ENCODE results near the gene PPP4R3A. TPM values are rescaled to one million over a fixed set of nuclear protein-coding genes. Genes with fewer than 3 reads are reported as not detected.

Gene PPP4R3A
- total RNA-seq, 4 donors from 2014 or later, result 48.3 to 91.9 (median 71.5) TPM

DNA sequence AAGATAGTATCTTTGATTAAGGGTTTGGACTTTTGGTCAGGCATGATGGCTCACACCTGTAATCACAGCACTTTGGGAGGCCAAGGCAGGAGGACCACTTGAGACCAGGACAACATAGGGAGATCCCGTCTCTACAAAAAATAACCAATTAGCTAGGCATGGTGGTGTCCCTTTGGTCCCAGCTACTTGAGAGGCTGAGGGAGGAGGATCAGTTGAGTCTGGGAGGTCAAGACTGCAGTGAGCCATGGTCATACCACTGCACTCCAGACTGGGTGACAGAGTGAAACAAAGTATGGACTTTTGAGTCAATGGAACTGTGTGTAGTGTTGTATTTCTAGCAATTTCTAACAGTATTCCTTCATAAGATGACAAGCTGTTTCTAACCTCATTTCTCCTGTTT is 53.8 kb downstream of the PPP4R3A start:
- 100% methylated on average over 1 of the region's 1 CpG for WGBS, 2 donors
- Histone ChIP-seq H3K9me3 (no peaks in the 10 kb centered on the region), H3K27me3 (no peaks in the 10 kb centered on the region), H3K27ac (no peak overlapping the region), H3K4me3 (no peak overlapping the region), H3K36me3 (peaks cover 11 to 73% (median 27%) of the 10 kb centered on the region in 3 donors), H3K4me1 (no peaks in the 10 kb centered on the region)
- no peak for DNase-seq
- intact Hi-C loops (cut with DNase I), result no loop called here
- TF ChIP-seq POLR2A (IDR thresholded peaks at IDR 0.05) (no peak), CTCF (IDR thresholded peaks at IDR 0.05) (no peak)

DNA sequence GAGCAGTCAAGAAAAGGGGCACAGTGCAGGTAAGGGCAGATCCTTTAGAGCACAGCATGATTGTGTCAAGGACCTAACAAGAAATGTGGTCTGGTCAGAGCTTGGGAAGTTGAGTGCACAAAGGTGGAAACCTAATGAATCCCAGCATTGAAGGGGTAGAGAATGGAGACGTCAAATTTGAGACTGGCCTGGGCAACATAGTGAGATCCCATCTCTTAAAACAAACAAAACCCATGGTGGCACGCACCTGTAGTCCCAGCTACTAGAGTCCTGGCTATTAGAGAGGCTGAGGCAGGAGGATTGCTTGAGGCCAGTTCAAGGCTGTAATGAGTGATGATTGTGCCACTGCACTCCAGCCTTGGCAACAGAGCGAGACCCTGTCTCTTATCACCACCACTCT is 55.5 kb downstream of the PPP4R3A start:
- intact Hi-C loops (cut with DNase I), result no loop called here
- peaks cover 6 to 56% (median 18%) of the 10 kb centered on the region in 3 donors for H3K36me3 ChIP-seq
- 88 to 91% methylated on average over 2 to 3 of the region's 3 CpGs for WGBS, 2 donors

DNA sequence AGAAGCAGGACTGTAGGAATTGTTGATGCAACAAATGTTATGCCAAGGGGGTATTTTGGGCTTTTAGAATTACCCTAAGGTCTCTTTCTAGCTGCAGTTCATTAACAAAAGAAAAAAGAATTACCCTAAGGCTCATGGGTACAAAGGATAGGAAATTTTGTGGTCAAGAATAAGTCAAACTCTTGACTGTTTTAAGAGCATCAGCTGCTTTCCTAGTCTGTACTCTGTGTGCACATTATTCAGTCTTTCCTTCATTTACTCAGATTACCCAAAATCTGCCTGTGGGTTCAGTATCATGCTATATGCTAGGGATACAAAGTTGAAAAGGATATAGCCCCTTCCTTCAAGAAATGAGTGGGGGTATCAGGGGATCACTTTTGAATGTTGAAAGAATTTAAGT is 56.0 kb downstream of the PPP4R3A start:
- TF ChIP-seq CTCF (IDR thresholded peaks at IDR 0.05) (no peak), POLR2A (IDR thresholded peaks at IDR 0.05) (no peak)

More for the DNA sequence above, 55.5 kb downstream of the PPP4R3A start:
- no peaks in the 10 kb centered on the region for H3K27me3 ChIP-seq
- no peaks in the 10 kb centered on the region for H3K4me1 ChIP-seq
- no peak for TF ChIP-seq POLR2A (IDR thresholded peaks at IDR 0.05)
- no peak for TF ChIP-seq CTCF (IDR thresholded peaks at IDR 0.05)
- H3K9me3 ChIP-seq, result no peaks in the 10 kb centered on the region
- no peak overlapping the region for H3K4me3 ChIP-seq
- DNase-seq, result no peak
- H3K27ac ChIP-seq, result no peak overlapping the region

GRCh38 chr14:91453744-91454143 is 56.4 kb downstream of the PPP4R3A start:
- no peak for DNase-seq
- TF ChIP-seq POLR2A (IDR thresholded peaks at IDR 0.05), result no peak
- no peak for TF ChIP-seq CTCF (IDR thresholded peaks at IDR 0.05)
- Histone ChIP-seq H3K4me1 (no peaks in the 10 kb centered on the region), H3K27ac (no peak overlapping the region), H3K9me3 (no peaks in the 10 kb centered on the region), H3K27me3 (no peaks in the 10 kb centered on the region), H3K4me3 (no peak overlapping the region), H3K36me3 (peaks cover under 1 to 48% (median 10%) of the 10 kb centered on the region in 3 donors)
- intact Hi-C loops (cut with DNase I), result no loop called here
- WGBS, 2 donors, result 78 to 84% methylated on average over 5 of the region's 5 CpGs

More for the DNA sequence above, 56.0 kb downstream of the PPP4R3A start:
- Histone ChIP-seq H3K4me3 (no peak overlapping the region), H3K9me3 (no peaks in the 10 kb centered on the region), H3K27me3 (no peaks in the 10 kb centered on the region), H3K4me1 (no peaks in the 10 kb centered on the region), H3K36me3 (peaks cover 4 to 52% (median 14%) of the 10 kb centered on the region in 3 donors), H3K27ac (no peak overlapping the region)
- intact Hi-C loops (cut with DNase I), result no loop called here
- DNase-seq, result no peak

DNA sequence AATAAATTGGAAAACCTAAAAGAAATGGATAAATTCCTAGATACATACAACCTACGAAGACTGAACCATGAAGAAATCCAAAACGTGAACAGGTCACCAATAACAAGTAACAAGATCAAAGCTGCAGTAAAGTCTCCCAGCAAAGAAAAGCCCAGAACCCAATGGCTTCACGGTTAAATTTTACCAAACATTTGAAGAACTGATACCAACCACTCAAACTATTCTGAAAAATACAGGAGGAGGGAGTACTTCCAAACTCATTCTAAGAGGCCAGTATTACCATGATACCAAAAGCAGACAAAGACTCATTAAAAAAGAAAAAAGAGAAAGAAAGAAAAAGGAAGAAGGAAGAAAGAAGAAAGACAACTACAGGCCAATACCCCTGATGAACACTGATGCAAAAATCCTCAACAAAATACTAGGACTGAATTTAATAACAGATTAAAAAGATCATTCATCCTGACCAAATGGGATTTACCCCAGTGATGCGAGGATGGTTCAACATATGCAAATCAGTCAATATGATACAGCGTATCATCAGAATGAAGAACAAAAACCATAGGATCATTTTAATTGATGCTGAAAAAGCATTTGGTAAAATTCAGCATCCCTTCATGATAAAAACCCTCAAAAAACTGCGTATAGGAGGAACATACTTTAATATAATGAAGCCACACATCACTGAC is 65.6 kb downstream of the PPP4R3A start:
- DNase-seq, result no peak
- Histone ChIP-seq H3K4me3 (no peak overlapping the region), H3K27me3 (peaks cover 0 to 4% (median 0%) of the 10 kb centered on the region in 4 donors), H3K4me1 (no peaks in the 10 kb centered on the region), H3K27ac (no peak overlapping the region), H3K36me3 (no peaks in the 10 kb centered on the region), H3K9me3 (no peaks in the 10 kb centered on the region)
- intact Hi-C loops (cut with DNase I), result no loop called here
- 84 to 85% methylated on average over 6 of the region's 6 CpGs for WGBS, 2 donors
- TF ChIP-seq POLR2A (IDR thresholded peaks at IDR 0.05), result no peak
- no peak for TF ChIP-seq CTCF (IDR thresholded peaks at IDR 0.05)

Data from esophagus squamous epithelium (tissue), 5 donors.